Thyroid gland (tissue), 4 donors: Measurements from ENCODE around the gene CEP72. TPM values are rescaled to one million over a fixed set of nuclear protein-coding genes. Genes with fewer than 3 reads are reported as not detected.

Experiments
- DNase-seq, 2 donors: peaks; one replicate each; pipeline ENCODE4 v3.0.0-alpha.2; 2019
- H3K27ac ChIP-seq, 3 donors: fragments of 200-600 bp; sonication (generic); 1 replicate in 2 of 3; 2 replicates in 1 of 3; pipeline ENCODE4 v1.5.1; 2016 to 2019; ENCODE audit warnings: mild to moderate bottlenecking in 1 of 3, moderate library complexity in 1 of 3
- H3K27me3 ChIP-seq: fragments of 200-600 bp; sonication (generic); one replicate; pipeline ENCODE4 v1.5.1; 2019
- H3K36me3 ChIP-seq, 2 donors: fragments of 200-600 bp; sonication (generic); one replicate each; pipeline ENCODE4 v1.5.1; 2016 to 2019
- H3K4me1 ChIP-seq, 2 donors: fragments of 200-600 bp; sonication (generic); one replicate each; pipeline ENCODE4 v1.5.1; 2017 to 2019
- H3K4me3 ChIP-seq, 3 donors: fragments of 200-600 bp; sonication (generic); replicated peaks in 1 of 3; 1 replicate in 2 of 3; 2 replicates in 1 of 3; pipeline ENCODE4 v1.5.1; 2016; ENCODE audit warnings: mild to moderate bottlenecking in 1 of 3
- H3K9me3 ChIP-seq: fragments of 200-600 bp; sonication (generic); one replicate; pipeline ENCODE4 v1.5.1; 2017
- CTCF ChIP-seq, 6 experiments: fragments of 200-600 bp in 3 of 6; fragments of 450-650 bp in 3 of 6; sonication (generic) in 3 of 6; IDR thresholded peaks; one replicate each; pipeline ENCODE4 v1.5.1; 2016 to 2019; ENCODE audit warnings: antibody characterized with exemption in 6 of 6, mild to moderate bottlenecking in 2 of 6, inconsistent platforms in 1 of 6, moderate library complexity in 1 of 6
- POLR2A ChIP-seq, 2 donors: fragments of 450-650 bp; IDR thresholded peaks; one replicate each; pipeline ENCODE4 v1.6.1; 2017; ENCODE audit warnings: antibody characterized with exemption in 2 of 2, mild to moderate bottlenecking in 2 of 2, moderate library complexity in 1 of 2
- WGBS, 2 donors: methylation state at CpG; one replicate each; pipeline ENCODE4 v1.1.5; 2017; 5-methylcytosine and 5-hydroxymethylcytosine counted together
- intact Hi-C: fragments of 100-400 bp; cut with DNase I; formaldehyde crosslinking; loops from one replicate; pipeline ENCODE4 v1.15.1; 2023
- total RNA-seq, 4 donors: library from RNA; depleted of rRNA; stranded (reverse); fragments of >200 nt; gene quantifications; one replicate each; pipeline ENCODE4 v1.2.3, GENCODE V29; 2016

CEP72 gene
- total RNA-seq, 4 donors from 2014 or later: 3.4 to 7.6 (median 4.6) TPM

DNA sequence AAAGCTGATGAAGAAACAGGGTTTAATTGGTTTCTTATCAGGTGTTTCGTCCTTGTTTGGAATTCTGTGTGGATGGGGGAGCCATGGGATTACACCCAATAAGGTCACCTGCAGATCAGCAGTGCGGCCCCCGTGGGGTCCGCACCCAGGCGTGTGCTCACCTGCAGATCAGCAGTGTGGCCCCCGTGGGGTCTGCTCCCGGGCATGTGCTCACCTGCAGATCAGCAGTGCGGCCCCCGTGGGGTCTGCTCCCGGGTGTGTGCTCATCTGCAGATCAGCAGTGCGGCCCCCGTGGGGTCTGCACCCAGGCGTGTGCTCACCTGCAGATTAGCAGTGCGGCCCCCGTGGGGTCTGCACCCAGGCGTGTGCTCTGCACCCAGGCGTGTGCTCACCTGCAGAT is 41.7 kb upstream of the CEP72 start:
- Histone ChIP-seq H3K36me3 (no peaks in the 10 kb centered on the region), H3K27me3 (peaks cover 3% of the 10 kb centered on the region), H3K9me3 (no peaks in the 10 kb centered on the region), H3K4me3 (no peak overlapping the region), H3K4me1 (peaks cover 0 to 4% of the 10 kb centered on the region in 2 donors), H3K27ac (no peak overlapping the region)
- WGBS, 2 donors: 80 to 86% methylated on average over 12 to 14 of the region's 17 CpGs
- TF ChIP-seq CTCF (IDR thresholded peaks at IDR 0.05) (no peak), POLR2A (IDR thresholded peaks at IDR 0.05) (no peak)
- DNase-seq: no peak
- intact Hi-C loops: no loop called here

DNA sequence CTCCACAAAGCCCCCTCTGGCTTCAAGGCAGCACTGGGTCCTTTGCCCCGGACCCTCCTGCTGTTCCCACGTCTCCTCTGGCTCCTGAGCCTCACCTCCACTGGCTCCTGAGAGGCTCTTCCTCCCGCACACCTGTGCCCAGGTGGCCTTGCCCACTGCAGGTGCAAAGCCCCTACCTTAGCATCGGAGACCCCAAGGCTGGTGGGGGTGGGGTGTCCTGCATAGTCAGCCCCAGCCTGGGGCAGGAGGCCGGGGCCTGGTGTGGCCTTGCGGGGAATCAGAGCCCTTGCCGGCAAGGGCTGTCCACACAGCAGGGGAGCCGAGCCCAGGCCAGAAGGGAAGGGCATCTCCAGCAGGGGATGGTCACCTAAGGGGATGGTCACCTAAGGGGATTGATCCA is 41.3 kb upstream of the CEP72 start:
- Histone ChIP-seq H3K27me3 (peaks cover 3% of the 10 kb centered on the region), H3K36me3 (no peaks in the 10 kb centered on the region), H3K4me1 (peaks cover 0 to under 1% of the 10 kb centered on the region in 2 donors), H3K9me3 (no peaks in the 10 kb centered on the region), H3K27ac (no peak overlapping the region), H3K4me3 (no peak overlapping the region)
- DNase-seq: no peak
- intact Hi-C loops: no loop called here
- TF ChIP-seq CTCF (IDR thresholded peaks at IDR 0.05) (no peak), POLR2A (IDR thresholded peaks at IDR 0.05) (no peak)
- WGBS, 2 donors: 77 to 82% methylated on average over 8 of the region's 8 CpGs

DNA sequence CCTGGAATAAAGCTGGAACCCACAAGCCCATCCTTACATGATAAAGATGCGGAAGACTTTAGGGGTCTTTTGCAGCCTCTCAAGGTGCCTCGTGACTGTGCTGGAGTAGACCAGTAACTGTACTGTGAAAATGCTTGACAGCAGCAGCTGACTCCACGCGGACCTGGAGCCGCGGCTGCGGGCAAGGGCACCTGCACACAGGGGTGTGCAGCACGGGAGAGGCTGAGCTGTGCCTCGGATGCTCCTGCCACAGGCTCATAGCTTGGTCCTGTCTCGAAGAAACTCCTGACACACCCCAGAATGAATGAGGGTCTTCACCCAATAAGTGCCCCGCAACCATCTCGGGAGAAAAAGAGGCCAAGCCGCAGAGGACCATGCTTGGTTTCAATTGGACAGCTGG is 40.3 kb upstream of the CEP72 start:
- H3K4me1 ChIP-seq: no peaks in the 10 kb centered on the region
- TF ChIP-seq POLR2A (IDR thresholded peaks at IDR 0.05): no peak
- no peak for TF ChIP-seq CTCF (IDR thresholded peaks at IDR 0.05)
- H3K36me3 ChIP-seq: no peaks in the 10 kb centered on the region
- no peak overlapping the region for H3K4me3 ChIP-seq
- no peak overlapping the region for H3K27ac ChIP-seq
- DNase-seq: no peak
- peaks cover 3% of the 10 kb centered on the region for H3K27me3 ChIP-seq
- 78 to 90% methylated on average over 12 to 13 of the region's 13 CpGs for WGBS, 2 donors
- H3K9me3 ChIP-seq: no peaks in the 10 kb centered on the region
- intact Hi-C loops: no loop called here

- TF ChIP-seq POLR2A (IDR thresholded peaks at IDR 0.05) (no peak), CTCF (IDR thresholded peaks at IDR 0.05) (no peak)
- Histone ChIP-seq H3K9me3 (no peaks in the 10 kb centered on the region), H3K27me3 (peaks cover 3% of the 10 kb centered on the region), H3K4me3 (no peak overlapping the region), H3K27ac (no peak overlapping the region), H3K36me3 (no peaks in the 10 kb centered on the region), H3K4me1 (no peaks in the 10 kb centered on the region)
- 59 to 63% methylated on average over 14 of the region's 14 CpGs for WGBS, 2 donors
- intact Hi-C loops: no loop called here
- DNase-seq: no peak
Observed at GRCh38 chr5:572398-573019, 39.6 kb upstream of the CEP72 start.

DNA sequence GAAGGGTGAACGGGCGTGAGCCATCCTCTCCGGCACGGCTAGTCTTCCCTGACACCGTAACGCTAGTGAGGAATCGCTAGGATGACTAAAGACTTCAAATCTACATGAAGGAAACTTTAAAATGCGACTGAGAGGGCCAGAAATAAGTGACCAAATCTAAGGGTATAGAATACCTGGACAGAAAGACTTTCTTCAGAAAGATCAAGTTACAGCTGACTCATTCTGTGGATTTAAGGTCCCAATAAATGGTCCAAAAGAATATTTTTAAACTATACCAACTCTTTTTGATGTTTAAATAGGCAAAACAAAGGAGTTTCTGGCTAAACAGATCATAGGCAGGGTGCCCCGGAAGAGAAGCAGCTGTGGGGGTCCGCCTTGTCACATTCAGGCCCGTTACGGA is 38.9 kb upstream of the CEP72 start:
- TF ChIP-seq POLR2A (IDR thresholded peaks at IDR 0.05) (no peak), CTCF (IDR thresholded peaks at IDR 0.05) (no peak)
- DNase-seq: no peak
- H3K27ac ChIP-seq: no peak overlapping the region
- H3K4me1 ChIP-seq: no peaks in the 10 kb centered on the region
- intact Hi-C loops: no loop called here
- H3K4me3 ChIP-seq: no peak overlapping the region
- no peaks in the 10 kb centered on the region for H3K9me3 ChIP-seq
- H3K36me3 ChIP-seq: no peaks in the 10 kb centered on the region
- WGBS, 2 donors: 88 to 92% methylated on average over 12 of the region's 12 CpGs
- no peaks in the 10 kb centered on the region for H3K27me3 ChIP-seq
